Gastrocnemius medialis (tissue), 4 donors: ENCODE data around the gene ATP10B. TPM values are rescaled to one million over a fixed set of nuclear protein-coding genes. Genes with fewer than 3 reads are reported as not detected.

Source experiments
- ATAC-seq, 2 donors: fragments of 150-250 bp; one replicate each; pipeline ENCODE4 v1.9.1; 2016
- DNase-seq, 2 donors: peaks; one replicate each; pipeline ENCODE4 v3.0.0-alpha.2; 2019
- H3K27ac ChIP-seq, 4 donors: fragments of 200-600 bp; sonication (generic); 1 replicate in 1 of 4; 2 replicates in 3 of 4; pipeline ENCODE4 v1.5.1; 2016 to 2018; ENCODE audit warnings: mild to moderate bottlenecking in 2 of 4, moderate library complexity in 1 of 4
- H3K27me3 ChIP-seq, 3 donors: fragments of 200-600 bp; sonication (generic) in 2 of 3; 1 replicate in 1 of 3; 2 replicates in 2 of 3; pipeline versions ENCODE4 v1.5.1 to v1.6.0; 2016 to 2019; ENCODE audit warnings: mild to moderate bottlenecking in 1 of 3, moderate library complexity in 1 of 3
- H3K36me3 ChIP-seq, 2 donors: fragments of 200-600 bp; sonication (generic) in 1 of 2; one replicate each; pipeline ENCODE4 v1.5.1; 2017 to 2018
- H3K4me1 ChIP-seq, 2 donors: fragments of 200-600 bp; sonication (generic) in 1 of 2; one replicate each; pipeline ENCODE4 v1.5.1; 2016 to 2017; ENCODE audit warnings: mild to moderate bottlenecking in 2 of 2
- H3K4me3 ChIP-seq, 4 donors: fragments of 200-600 bp; sonication (generic) in 3 of 4; 1 replicate in 1 of 4; 2 replicates in 3 of 4; pipeline ENCODE4 v1.5.1; 2016 to 2019; ENCODE audit warnings: mild to moderate bottlenecking in 2 of 4
- H3K9me3 ChIP-seq, 3 donors: fragments of 200-600 bp; sonication (generic) in 2 of 3; 1 replicate in 1 of 3; 2 replicates in 2 of 3; pipeline ENCODE4 v1.5.1; 2016 to 2019
- CTCF ChIP-seq, 5 experiments: fragments of 450-650 bp in 3 of 5; fragments of 200-600 bp in 2 of 5; sonication (generic) in 2 of 5; IDR thresholded peaks in 4 of 5; conservative IDR thresholded peaks in 1 of 5; 1 replicate in 4 of 5; 2 replicates in 1 of 5; pipeline ENCODE4 v1.5.1; 2016 to 2019; ENCODE audit warnings: antibody characterized with exemption in 5 of 5, mild to moderate bottlenecking in 3 of 5, moderate library complexity in 3 of 5
- POLR2A ChIP-seq, 2 donors: fragments of 450-650 bp; IDR thresholded peaks; one replicate each; pipeline ENCODE4 v1.6.1; 2017; ENCODE audit warnings: antibody characterized with exemption in 2 of 2, mild to moderate bottlenecking in 2 of 2, moderate library complexity in 2 of 2
- in situ Hi-C, 4 donors: fragments of 200-750 bp; cut with MboI; loops; one replicate each; pipeline versions ENCODE4 v1.15.0 to v1.8.0; 2017; ENCODE audit warnings: low sequenced_read_pairs in 4 of 4
- intact Hi-C: fragments of 100-400 bp; cut with DNase I; formaldehyde crosslinking; loops from one replicate; pipeline ENCODE4 v1.15.1; 2023; ENCODE audit warnings: low total_unique reads
- total RNA-seq, 4 donors: library from RNA; depleted of rRNA; stranded (reverse); fragments of >200 nt; gene quantifications; one replicate each; pipeline versions ENCODE4 v1.1.0 to v1.2.3, GENCODE V29; 2016

The ATP10B gene
- total RNA-seq, 4 donors from 2014 or later = 0.63 TPM; not detected in 3

DNA sequence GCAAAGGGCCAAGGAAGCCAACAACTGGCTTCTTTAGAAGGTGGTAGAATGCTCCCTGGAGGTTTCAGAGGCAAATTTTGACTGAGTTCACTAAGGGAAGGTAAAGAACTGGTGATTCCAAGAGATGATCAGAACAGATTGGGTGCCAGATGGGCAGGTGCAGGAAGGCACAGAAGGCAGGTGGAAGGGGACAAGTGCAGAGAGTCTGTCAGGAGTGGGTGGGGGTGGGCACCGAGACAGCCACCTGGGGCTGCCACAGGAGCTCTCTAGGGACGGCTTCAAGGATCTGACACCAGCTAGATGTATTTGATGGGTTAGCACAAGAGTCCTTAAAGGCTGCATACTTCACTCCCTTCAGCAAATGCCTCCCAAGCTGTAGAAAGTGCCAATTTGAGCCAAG lies 223.0 kb downstream of the ATP10B start:
- Histone ChIP-seq H3K27me3 (no peaks in the 10 kb centered on the region), H3K27ac (no peak overlapping the region), H3K36me3 (no peaks in the 10 kb centered on the region), H3K4me1 (no peaks in the 10 kb centered on the region), H3K4me3 (no peak overlapping the region), H3K9me3 (no peaks in the 10 kb centered on the region)
- ATAC-seq = no peak
- intact Hi-C loops (no loop called here), in situ Hi-C loops (no loop called here)
- no peak for TF ChIP-seq CTCF (IDR thresholded peaks at IDR 0.05 in 4 of 5, conservative IDR thresholded peaks at IDR 0.05 in 1 of 5)
- TF ChIP-seq POLR2A (IDR thresholded peaks at IDR 0.05) = no peak
- DNase-seq = no peak

DNA sequence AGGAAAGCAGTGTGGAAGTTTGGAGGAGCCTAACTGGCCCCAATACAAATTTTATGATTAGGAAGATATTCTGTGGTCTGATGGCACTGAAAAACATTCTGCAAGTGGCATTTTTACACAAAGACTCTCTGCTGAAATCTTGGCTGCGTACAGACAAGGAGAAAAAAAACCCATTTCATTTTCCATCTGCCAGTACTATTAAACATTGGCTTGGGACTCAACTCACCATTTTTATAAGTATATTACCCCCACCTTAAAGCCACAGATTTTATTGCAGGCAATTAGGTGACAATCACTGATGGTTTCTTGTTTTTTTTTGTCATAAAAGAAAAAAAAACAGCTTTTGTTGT lies 223.4 kb downstream of the ATP10B start:
- no peaks in the 10 kb centered on the region for H3K9me3 ChIP-seq
- TF ChIP-seq CTCF (IDR thresholded peaks at IDR 0.05 in 4 of 5, conservative IDR thresholded peaks at IDR 0.05 in 1 of 5) (no peak), POLR2A (IDR thresholded peaks at IDR 0.05) (no peak)
- no peaks in the 10 kb centered on the region for H3K4me1 ChIP-seq
- DNase-seq (no peak), ATAC-seq (no peak)
- no peaks in the 10 kb centered on the region for H3K27me3 ChIP-seq
- H3K27ac ChIP-seq = no peak overlapping the region
- intact Hi-C loops (no loop called here), in situ Hi-C loops (no loop called here)
- H3K4me3 ChIP-seq = no peak overlapping the region
- no peaks in the 10 kb centered on the region for H3K36me3 ChIP-seq

GRCh38 chr5:160627921-160628618 lies 223.9 kb downstream of the ATP10B start:
- no peaks in the 10 kb centered on the region for H3K27me3 ChIP-seq
- TF ChIP-seq POLR2A (IDR thresholded peaks at IDR 0.05) (no peak), CTCF (IDR thresholded peaks at IDR 0.05 in 4 of 5, conservative IDR thresholded peaks at IDR 0.05 in 1 of 5) (no peak)
- intact Hi-C loops (no loop called here), in situ Hi-C loops (no loop called here)
- ATAC-seq (no peak), DNase-seq (no peak)
- H3K4me1 ChIP-seq = no peaks in the 10 kb centered on the region
- no peak overlapping the region for H3K27ac ChIP-seq
- H3K36me3 ChIP-seq = no peaks in the 10 kb centered on the region
- no peak overlapping the region for H3K4me3 ChIP-seq
- H3K9me3 ChIP-seq = no peaks in the 10 kb centered on the region

DNA sequence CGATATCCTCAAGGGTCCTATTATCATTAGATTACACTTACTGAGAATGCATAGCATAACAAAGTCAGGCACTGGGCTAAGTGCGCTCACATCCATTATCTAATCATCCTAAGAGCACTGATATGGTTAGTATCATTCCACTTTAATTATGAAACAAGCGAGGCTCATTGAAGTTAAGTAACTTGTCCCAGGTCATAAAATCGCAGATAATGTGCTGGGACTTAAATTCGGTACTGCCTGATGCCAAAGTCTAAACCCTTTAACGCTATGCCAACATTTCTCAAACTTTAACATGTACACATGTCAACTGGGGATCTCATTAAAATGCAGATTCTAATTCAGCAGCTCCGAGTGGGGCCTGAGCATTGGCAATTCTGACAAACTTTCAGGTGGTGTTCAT lies 225.7 kb downstream of the ATP10B start:
- in situ Hi-C loops (no loop called here), intact Hi-C loops (no loop called here)
- no peak overlapping the region for H3K4me3 ChIP-seq
- no peak overlapping the region for H3K27ac ChIP-seq
- DNase-seq = no peak
- no peaks in the 10 kb centered on the region for H3K36me3 ChIP-seq
- no peak for TF ChIP-seq POLR2A (IDR thresholded peaks at IDR 0.05)
- no peak for TF ChIP-seq CTCF (IDR thresholded peaks at IDR 0.05 in 4 of 5, conservative IDR thresholded peaks at IDR 0.05 in 1 of 5)
- H3K27me3 ChIP-seq = no peaks in the 10 kb centered on the region
- ATAC-seq = no peak
- no peaks in the 10 kb centered on the region for H3K4me1 ChIP-seq
- no peaks in the 10 kb centered on the region for H3K9me3 ChIP-seq

DNA sequence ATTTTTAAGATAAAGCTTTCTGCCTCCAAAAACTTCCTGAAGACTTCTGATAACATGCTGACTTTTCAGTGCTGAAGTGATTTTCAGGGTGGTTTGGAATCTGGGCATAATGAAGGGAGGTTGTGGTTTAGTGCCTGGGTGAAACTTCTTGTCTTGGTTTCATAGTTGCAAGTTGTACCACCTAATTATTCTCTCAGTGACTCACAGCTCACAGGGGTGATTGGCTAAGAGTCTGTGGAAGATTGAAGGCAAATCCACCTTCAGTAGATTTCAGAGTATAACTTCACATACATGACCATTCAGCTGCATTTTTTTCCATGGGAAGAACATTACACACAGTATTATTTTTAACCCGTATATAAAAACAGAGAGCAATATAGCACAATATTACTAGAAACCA lies 230.5 kb downstream of the ATP10B start:
- TF ChIP-seq CTCF (IDR thresholded peaks at IDR 0.05 in 4 of 5, conservative IDR thresholded peaks at IDR 0.05 in 1 of 5) = no peak
- TF ChIP-seq POLR2A (IDR thresholded peaks at IDR 0.05) = no peak

More for the DNA sequence above, 230.5 kb downstream of the ATP10B start:
- in situ Hi-C loops = no loop called here
- Histone ChIP-seq H3K4me1 (no peaks in the 10 kb centered on the region), H3K27ac (no peak overlapping the region), H3K4me3 (no peak overlapping the region), H3K36me3 (no peaks in the 10 kb centered on the region), H3K27me3 (no peaks in the 10 kb centered on the region), H3K9me3 (no peaks in the 10 kb centered on the region)
- intact Hi-C loops = no loop called here
- ATAC-seq (no peak), DNase-seq (no peak)
